Smooth muscle cell (in vitro differentiated cells): ENCODE measurements around the gene KMT5B. TPM values are rescaled to one million over a fixed set of nuclear protein-coding genes. Genes with fewer than 3 reads are reported as not detected.
A peak's percentile ranks its signal among the peaks of the same experiment; 100 is the strongest.

ENCODE experiments used
- DNase-seq: peaks from one replicate; lab custom pipeline; 2025; ENCODE audit not compliant: unreplicated experiment; lab: John Stamatoyannopoulos, UW
- H2AFZ ChIP-seq: fragments of 200-600 bp; sonication (generic); 2 replicates; pipeline ENCODE4 v1.6.0; 2016; ENCODE audit warnings: antibody characterized with exemption, low read depth, mild to moderate bottlenecking
- H3F3A ChIP-seq: fragments of 200-600 bp; sonication (generic); 2 replicates; pipeline ENCODE4 v1.6.0; 2017; ENCODE audit warnings: antibody characterized with exemption, low read depth
- H3K27ac ChIP-seq: fragments of 200-600 bp; sonication (generic); 2 replicates; pipeline ENCODE4 v1.5.1; 2016; ENCODE audit warnings: low read depth, mild to moderate bottlenecking
- H3K27me3 ChIP-seq: fragments of 200-600 bp; sonication (generic); 2 replicates; pipeline ENCODE4 v1.6.1; 2016; ENCODE audit warnings: low read depth, mild to moderate bottlenecking
- H3K36me3 ChIP-seq: fragments of 200-600 bp; sonication (generic); 2 replicates; pipeline ENCODE4 v1.5.1; 2016; ENCODE audit warnings: low read depth
- H3K4me1 ChIP-seq: fragments of 200-600 bp; sonication (generic); 2 replicates; pipeline ENCODE4 v1.5.1; 2016; ENCODE audit warnings: low read depth
- H3K4me2 ChIP-seq: fragments of 200-600 bp; sonication (generic); 2 replicates; pipeline ENCODE4 v1.6.0; 2016; ENCODE audit warnings: mild to moderate bottlenecking
- H3K4me3 ChIP-seq: fragments of 200-600 bp; sonication (generic); 2 replicates; pipeline ENCODE4 v1.5.1; 2016; ENCODE audit warnings: mild to moderate bottlenecking
- H3K79me2 ChIP-seq: fragments of 200-600 bp; sonication (generic); 2 replicates; pipeline ENCODE4 v1.6.0; 2016; ENCODE audit warnings: low read depth, mild to moderate bottlenecking
- H3K9ac ChIP-seq: fragments of 200-600 bp; sonication (generic); 2 replicates; pipeline ENCODE4 v1.6.0; 2016; ENCODE audit warnings: low read depth
- H3K9me3 ChIP-seq: fragments of 200-600 bp; sonication (generic); replicated peaks from 2 replicates; pipeline ENCODE4 v1.5.1; 2016; ENCODE audit warnings: low read depth
- H4K20me1 ChIP-seq: fragments of 200-600 bp; sonication (generic); 2 replicates; pipeline ENCODE4 v1.6.0; 2016; ENCODE audit warnings: low read depth
- CTCF ChIP-seq: fragments of 200-600 bp; sonication (generic); IDR thresholded peaks from 2 replicates; pipeline ENCODE4 v1.5.1; 2017; ENCODE audit warnings: borderline replicate concordance, mild to moderate bottlenecking, antibody characterized with exemption; ENCODE audit not compliant: insufficient read depth, poor library complexity, severe bottlenecking
- WGBS: methylation state at CpG from one replicate; pipeline ENCODE4 v1.1.7; 2016; ENCODE audit warnings: low lambda C conversion rate; 5-methylcytosine and 5-hydroxymethylcytosine counted together
- polyA plus RNA-seq: library from polyadenylated mRNA; unstranded; fragments of >200 nt; fragmentation: Nextera tagmentation; extraction: Ambion mirVana; gene quantifications from 2 replicates; pipeline ENCODE4 v1.2.1, GENCODE V29; 2016
- total RNA-seq: library from RNA; depleted of rRNA; stranded (reverse); fragments of >200 nt; gene quantifications from 2 replicates; pipeline ENCODE4 v1.2.3, GENCODE V29; 2014

Gene KMT5B
- total and polyA plus RNA-seq, 2 experiments from 2014 or later, result 32.1 to 35.0 TPM

GRCh38 chr11:68116974-68117373 lies 96.1 kb downstream of the KMT5B start:
- Histone ChIP-seq H3K27ac (peak overlapping the region; percentile 83), H3K36me3 (no peaks in the 10 kb centered on the region), H3K9me3 (no peaks in the 10 kb centered on the region), H3K4me3 (peak overlapping the region; percentile 78), H3K9ac (no peak overlapping the region), H3K27me3 (no peaks in the 10 kb centered on the region), H2AFZ (no peak overlapping the region), H3K79me2 (peaks cover 75% of the 10 kb centered on the region), H3K4me2 (peak overlapping the region; percentile 83), H3K4me1 (peaks cover 21% of the 10 kb centered on the region), H4K20me1 (peaks cover 82% of the 10 kb centered on the region), H3F3A (peaks cover 14% of the 10 kb centered on the region)
- TF ChIP-seq CTCF, result no peak
- 12% methylated on average over 3 of the region's 3 CpGs for WGBS
- no peak for DNase-seq

GRCh38 chr11:68116126-68116525 lies 97.0 kb downstream of the KMT5B start:
- Histone ChIP-seq H3K79me2 (peaks cover 82% of the 10 kb centered on the region), H3K4me2 (no peak overlapping the region)

GRCh38 chr11:68115285-68115684 lies 97.8 kb downstream of the KMT5B start:
- no peaks in the 10 kb centered on the region for H3K27me3 ChIP-seq
- H3K9me3 ChIP-seq, result no peaks in the 10 kb centered on the region
- H3K4me1 ChIP-seq, result peaks cover 21% of the 10 kb centered on the region
- peaks cover 95% of the 10 kb centered on the region for H4K20me1 ChIP-seq
- H3K36me3 ChIP-seq, result no peaks in the 10 kb centered on the region
- no peak overlapping the region for H3K4me3 ChIP-seq
- H3K79me2 ChIP-seq, result peaks cover 89% of the 10 kb centered on the region
- DNase-seq, result no peak
- H3K4me2 ChIP-seq, result no peak overlapping the region
- no peak overlapping the region for H2AFZ ChIP-seq
- no peak overlapping the region for H3K27ac ChIP-seq
- TF ChIP-seq CTCF, result no peak
- peaks cover 14% of the 10 kb centered on the region for H3F3A ChIP-seq
- H3K9ac ChIP-seq, result no peak overlapping the region
- WGBS, result 89% methylated on average over 1 of the region's 1 CpG

More at GRCh38 chr11:68116126-68116525, 97.0 kb downstream of the KMT5B start:
- H4K20me1 ChIP-seq, result peaks cover 88% of the 10 kb centered on the region
- peaks cover 21% of the 10 kb centered on the region for H3K4me1 ChIP-seq
- no peaks in the 10 kb centered on the region for H3K27me3 ChIP-seq
- WGBS, result 93% methylated on average over 7 of the region's 7 CpGs
- H3F3A ChIP-seq, result peaks cover 14% of the 10 kb centered on the region
- no peak overlapping the region for H2AFZ ChIP-seq
- H3K4me3 ChIP-seq, result no peak overlapping the region
- no peaks in the 10 kb centered on the region for H3K9me3 ChIP-seq
- no peak for DNase-seq
- H3K36me3 ChIP-seq, result no peaks in the 10 kb centered on the region
- H3K27ac ChIP-seq, result no peak overlapping the region
- no peak overlapping the region for H3K9ac ChIP-seq
- no peak for TF ChIP-seq CTCF

- no peak overlapping the region for H3K4me3 ChIP-seq
- no peaks in the 10 kb centered on the region for H3K9me3 ChIP-seq
- WGBS, result 78% methylated on average over 3 of the region's 3 CpGs
- no peak for DNase-seq
- peaks cover 11% of the 10 kb centered on the region for H3F3A ChIP-seq
- H3K36me3 ChIP-seq, result no peaks in the 10 kb centered on the region
- no peak overlapping the region for H3K4me2 ChIP-seq
- no peaks in the 10 kb centered on the region for H3K27me3 ChIP-seq
- no peak overlapping the region for H2AFZ ChIP-seq
- TF ChIP-seq CTCF, result no peak
- peaks cover 94% of the 10 kb centered on the region for H4K20me1 ChIP-seq
- no peak overlapping the region for H3K9ac ChIP-seq
- peaks cover 18% of the 10 kb centered on the region for H3K4me1 ChIP-seq
- peaks cover 93% of the 10 kb centered on the region for H3K79me2 ChIP-seq
- no peak overlapping the region for H3K27ac ChIP-seq
Observed at GRCh38 chr11:68113986-68114385, 99.1 kb downstream of the KMT5B start.
